ENCODE results near the gene TMEM141.

Gene TMEM141

GRCh38 chr9:136827794-136828473 is 36.8 kb downstream of the TMEM141 start:
- DNase-seq (ENCODE audit: low read depth), result no peak
- TF ChIP-seq, protein P1, sequence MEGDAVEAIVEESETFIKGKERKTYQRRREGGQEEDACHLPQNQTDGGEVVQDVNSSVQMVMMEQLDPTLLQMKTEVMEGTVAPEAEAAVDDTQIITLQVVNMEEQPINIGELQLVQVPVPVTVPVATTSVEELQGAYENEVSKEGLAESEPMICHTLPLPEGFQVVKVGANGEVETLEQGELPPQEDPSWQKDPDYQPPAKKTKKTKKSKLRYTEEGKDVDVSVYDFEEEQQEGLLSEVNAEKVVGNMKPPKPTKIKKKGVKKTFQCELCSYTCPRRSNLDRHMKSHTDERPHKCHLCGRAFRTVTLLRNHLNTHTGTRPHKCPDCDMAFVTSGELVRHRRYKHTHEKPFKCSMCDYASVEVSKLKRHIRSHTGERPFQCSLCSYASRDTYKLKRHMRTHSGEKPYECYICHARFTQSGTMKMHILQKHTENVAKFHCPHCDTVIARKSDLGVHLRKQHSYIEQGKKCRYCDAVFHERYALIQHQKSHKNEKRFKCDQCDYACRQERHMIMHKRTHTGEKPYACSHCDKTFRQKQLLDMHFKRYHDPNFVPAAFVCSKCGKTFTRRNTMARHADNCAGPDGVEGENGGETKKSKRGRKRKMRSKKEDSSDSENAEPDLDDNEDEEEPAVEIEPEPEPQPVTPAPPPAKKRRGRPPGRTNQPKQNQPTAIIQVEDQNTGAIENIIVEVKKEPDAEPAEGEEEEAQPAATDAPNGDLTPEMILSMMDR (IDR thresholded peaks at IDR 0.05; ENCODE audit: control insufficient read depth, extremely low read depth, insufficient read depth), result no peak

GRCh38 chr9:136828474-136829140 is 37.5 kb downstream of the TMEM141 start:
- TF ChIP-seq, protein P1 (IDR thresholded peaks at IDR 0.05; ENCODE audit: control insufficient read depth, extremely low read depth, insufficient read depth), result no peak
- H3K4me3 ChIP-seq (ENCODE audit: low read depth, low read length), result no peak overlapping the region
- DNase-seq (ENCODE audit: low read depth), result no peak

More at GRCh38 chr9:136827794-136828473, 36.8 kb downstream of the TMEM141 start:
- no peak overlapping the region for H3K4me3 ChIP-seq (ENCODE audit: low read depth, low read length)

DNA sequence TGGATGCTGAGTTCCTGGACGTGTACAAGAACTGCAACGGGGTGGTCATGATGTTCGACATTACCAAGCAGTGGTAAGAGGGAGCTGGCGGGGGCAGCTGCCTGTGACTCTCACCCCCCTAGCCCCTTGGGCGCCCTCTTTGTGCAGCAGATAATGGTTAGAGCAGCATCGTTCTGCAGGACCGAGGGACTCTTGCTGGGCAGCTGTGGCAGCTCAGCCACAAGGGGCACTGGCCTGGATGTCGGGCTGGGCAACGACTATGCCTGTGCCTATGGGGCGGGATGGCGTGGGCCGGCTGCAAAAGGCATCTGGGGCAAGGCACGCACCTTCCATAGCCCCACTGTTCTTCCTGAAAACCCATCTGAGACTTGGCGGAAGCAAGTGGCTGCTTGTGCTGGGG is 38.3 kb downstream of the TMEM141 start:
- H3K4me3 ChIP-seq (ENCODE audit: low read depth, low read length), result no peak overlapping the region
- TF ChIP-seq, protein P1 (IDR thresholded peaks at IDR 0.05; ENCODE audit: control insufficient read depth, extremely low read depth, insufficient read depth), result no peak
- no peak for DNase-seq (ENCODE audit: low read depth)

DNA sequence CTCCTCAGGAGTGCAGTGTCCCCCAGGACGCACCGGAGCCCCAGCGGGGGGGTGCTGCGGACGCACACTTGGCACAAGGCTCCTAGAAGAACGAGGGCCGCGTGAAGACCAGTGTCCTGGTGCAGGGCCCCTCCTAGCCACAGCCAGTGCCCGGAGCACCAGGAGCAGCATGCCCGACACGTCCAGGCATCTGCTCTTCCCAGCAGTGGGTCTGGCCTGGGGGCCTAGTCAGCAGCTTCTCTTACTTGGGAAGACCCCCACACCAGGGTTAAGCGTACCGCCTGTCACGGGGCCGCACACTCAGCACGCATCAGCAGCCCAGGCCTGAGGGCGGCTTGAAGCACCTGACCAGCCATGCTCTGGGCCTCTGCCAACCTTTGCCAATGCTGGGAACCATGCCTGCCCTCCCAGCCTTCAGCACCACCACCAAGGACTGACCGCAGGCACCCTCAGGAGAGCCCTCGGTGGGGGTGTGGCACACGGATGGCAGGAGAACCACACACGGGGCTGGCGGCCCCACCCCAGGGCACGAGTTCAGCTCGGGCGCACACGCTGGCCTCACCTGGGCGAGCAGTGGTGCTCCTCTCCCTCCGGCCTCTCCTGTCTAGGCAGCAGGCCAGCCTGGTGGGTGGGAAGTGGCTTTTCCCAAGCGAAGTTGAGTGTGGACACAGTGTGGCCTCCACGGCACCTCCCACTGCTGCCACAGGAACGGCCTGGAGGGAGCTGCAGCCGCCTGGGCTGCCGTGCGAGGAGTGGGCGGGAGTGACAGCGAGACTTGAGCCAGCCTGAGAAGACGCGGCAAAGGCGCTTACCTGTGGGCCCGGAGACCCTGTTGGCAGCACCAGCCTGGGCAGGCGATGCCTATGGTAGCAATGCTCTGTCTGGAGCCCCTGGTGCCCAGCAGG is 39.1 kb downstream of the TMEM141 start:
- DNase-seq (ENCODE audit: low read depth), result no peak
- TF ChIP-seq, protein P1 (IDR thresholded peaks at IDR 0.05; ENCODE audit: control insufficient read depth, extremely low read depth, insufficient read depth), result no peak
- no peak overlapping the region for H3K4me3 ChIP-seq (ENCODE audit: low read depth, low read length)

- no peak for DNase-seq (ENCODE audit: low read depth)
- H3K4me3 ChIP-seq (ENCODE audit: low read depth, low read length), result no peak overlapping the region
- TF ChIP-seq, protein P1 (IDR thresholded peaks at IDR 0.05; ENCODE audit: control insufficient read depth, extremely low read depth, insufficient read depth), result no peak
Observed at GRCh38 chr9:136831002-136831719, 40.0 kb downstream of the TMEM141 start.

DNA sequence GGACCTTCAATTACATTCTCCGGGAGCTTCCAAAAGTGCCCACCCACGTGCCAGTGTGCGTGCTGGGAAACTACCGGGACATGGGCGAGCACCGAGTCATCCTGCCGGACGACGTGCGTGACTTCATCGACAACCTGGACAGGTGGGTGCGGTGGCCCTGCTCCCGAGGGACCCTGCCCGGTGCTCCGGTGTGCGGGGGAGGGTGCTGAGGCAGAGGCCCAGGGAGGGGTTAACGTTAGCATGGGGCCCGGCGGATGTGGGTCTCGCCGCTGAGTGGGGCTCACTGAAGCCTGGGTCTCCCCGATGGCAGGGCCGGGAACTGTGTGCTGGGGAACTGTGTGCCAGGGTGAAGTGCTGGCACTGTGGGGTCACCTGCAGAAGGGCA is 40.6 kb downstream of the TMEM141 start:
- no peak overlapping the region for H3K4me3 ChIP-seq (ENCODE audit: low read depth, low read length)
- TF ChIP-seq, protein P1 (IDR thresholded peaks at IDR 0.05; ENCODE audit: control insufficient read depth, extremely low read depth, insufficient read depth), result no peak
- no peak for DNase-seq (ENCODE audit: low read depth)
